HepG2 (cell line): Measurements from ENCODE around the gene ERCC2. TPM values are rescaled to one million over a fixed set of nuclear protein-coding genes. Genes with fewer than 3 reads are reported as not detected.

Experiments
- ADNP ChIP-seq: sonication (generic); formaldehyde crosslinking; IDR thresholded peaks from 2 replicates; pipeline ENCODE4 v1.4.0; 2020; ENCODE audit warnings: missing genetic modification reagents
- FOSL1 ChIP-seq: sonication (generic); formaldehyde crosslinking; IDR thresholded peaks from 2 replicates; pipeline ENCODE4 v1.9.0; 2021; ENCODE audit warnings: missing genetic modification reagents, borderline replicate concordance
- GABPB1 ChIP-seq: IDR thresholded peaks from 2 replicates; pipeline ENCODE4 v1.6.1; 2016; ENCODE audit warnings: mild to moderate bottlenecking, missing genetic modification reagents, moderate library complexity, missing compliant biosample characterization
- HES4 ChIP-seq: sonication (generic); formaldehyde crosslinking; IDR thresholded peaks from 2 replicates; pipeline ENCODE4 v1.9.0; 2021; ENCODE audit warnings: mild to moderate bottlenecking, missing genetic modification reagents, borderline replicate concordance
- KDM5B ChIP-seq: sonication (generic); formaldehyde crosslinking; IDR thresholded peaks from 2 replicates; pipeline ENCODE4 v1.4.0; 2020; ENCODE audit warnings: missing genetic modification reagents, mild to moderate bottlenecking, borderline replicate concordance
- KLF13 ChIP-seq: sonication (generic); formaldehyde crosslinking; IDR thresholded peaks from 2 replicates; pipeline ENCODE4 v1.4.0; 2020; ENCODE audit warnings: mild to moderate bottlenecking, missing genetic modification reagents
- NCOA2 ChIP-seq: sonication (generic); formaldehyde crosslinking; IDR thresholded peaks from 2 replicates; pipeline ENCODE4 v1.8.0; 2022; ENCODE audit warnings: inconsistent platforms
- PRMT3 ChIP-seq: sonication (generic); formaldehyde crosslinking; IDR thresholded peaks from 2 replicates; pipeline ENCODE4 v1.8.1; 2022; ENCODE audit warnings: low read depth, mild to moderate bottlenecking, moderate library complexity, missing genetic modification reagents, borderline replicate concordance
- TERF1 ChIP-seq: sonication (generic); formaldehyde crosslinking; IDR thresholded peaks from 2 replicates; pipeline ENCODE4 v1.8.0; 2022; ENCODE audit warnings: mild to moderate bottlenecking, missing genetic modification reagents, moderate library complexity
- ZNF263 ChIP-seq: sonication (generic); formaldehyde crosslinking; IDR thresholded peaks from 2 replicates; pipeline ENCODE4 v1.4.0; 2020; ENCODE audit warnings: missing genetic modification reagents
- ZNF503 ChIP-seq: sonication (generic); formaldehyde crosslinking; IDR thresholded peaks from 2 replicates; pipeline ENCODE4 v1.4.0; 2020; ENCODE audit warnings: missing genetic modification reagents
- ZNF598 ChIP-seq: sonication (generic); formaldehyde crosslinking; IDR thresholded peaks from 2 replicates; pipeline ENCODE4 v1.5.1; 2020; ENCODE audit warnings: mild to moderate bottlenecking, missing genetic modification reagents, borderline replicate concordance
- ZNF703 ChIP-seq: sonication (generic); formaldehyde crosslinking; IDR thresholded peaks from 2 replicates; pipeline ENCODE4 v1.5.1; 2020; ENCODE audit warnings: missing genetic modification reagents, mild to moderate bottlenecking, moderate library complexity, borderline replicate concordance
- ZNF777 ChIP-seq: sonication (generic); formaldehyde crosslinking; IDR thresholded peaks from 2 replicates; pipeline ENCODE4 v1.4.0; 2020; ENCODE audit warnings: missing genetic modification reagents
- ZNF816 ChIP-seq: sonication (generic); formaldehyde crosslinking; IDR thresholded peaks from 2 replicates; pipeline ENCODE4 v1.8.0; 2022; ENCODE audit warnings: missing genetic modification reagents, mild to moderate bottlenecking, borderline replicate concordance
- ZSCAN12 ChIP-seq: sonication (generic); formaldehyde crosslinking; IDR thresholded peaks from 2 replicates; pipeline ENCODE4 v1.9.0; 2021; ENCODE audit warnings: mild to moderate bottlenecking, missing genetic modification reagents
- polyA plus RNA-seq, 8 experiments: library from polyadenylated mRNA; depleted of rRNA in 3 of 8; stranded (reverse) in 7 of 8; unstranded in 1 of 8; fragments of >200 nt; fragmentation: Illumina TruSeq in 4 of 8; extraction: Trizol in 4 of 8; gene quantifications; 2 replicates each; pipeline versions ENCODE4 v1.2.1 to v1.2.3, GENCODE V29; 2011 to 2016; ENCODE audit warnings: low read depth in 4 of 8, missing spikeins in 1 of 8, mixed read lengths in 1 of 8; ENCODE audit not compliant: insufficient read depth in 1 of 8
- total RNA-seq, 5 experiments: library from RNA; depleted of rRNA; stranded (reverse); fragments of >200 nt; fragmentation: Illumina TruSeq; extraction: Trizol; gene quantifications; 2 replicates each; pipeline ENCODE4 v1.2.3, GENCODE V29; 2016; ENCODE audit warnings: low read depth in 1 of 5
- TF ChIP-seq, protein P1 (sequence below): sonication (generic); formaldehyde crosslinking; IDR thresholded peaks from 2 replicates; pipeline ENCODE4 v1.4.0; 2020; ENCODE audit warnings: missing genetic modification reagents, borderline replicate concordance
- TF ChIP-seq, protein P2 (sequence below): sonication (generic); formaldehyde crosslinking; IDR thresholded peaks from 2 replicates; pipeline ENCODE4 v1.8.1; 2023; ENCODE audit warnings: mild to moderate bottlenecking, moderate library complexity, missing genetic modification reagents
- TF ChIP-seq, protein P3 (sequence below): fragments of 450-650 bp; IDR thresholded peaks from 2 replicates; pipeline ENCODE4 v1.6.1; 2017

The ERCC2 gene
- total and polyA plus RNA-seq, 2 of the 13 experiments (the other 11 are each of a cell fraction or from before 2014, with no cell fraction given): 25.4 to 49.2 TPM

DNA sequence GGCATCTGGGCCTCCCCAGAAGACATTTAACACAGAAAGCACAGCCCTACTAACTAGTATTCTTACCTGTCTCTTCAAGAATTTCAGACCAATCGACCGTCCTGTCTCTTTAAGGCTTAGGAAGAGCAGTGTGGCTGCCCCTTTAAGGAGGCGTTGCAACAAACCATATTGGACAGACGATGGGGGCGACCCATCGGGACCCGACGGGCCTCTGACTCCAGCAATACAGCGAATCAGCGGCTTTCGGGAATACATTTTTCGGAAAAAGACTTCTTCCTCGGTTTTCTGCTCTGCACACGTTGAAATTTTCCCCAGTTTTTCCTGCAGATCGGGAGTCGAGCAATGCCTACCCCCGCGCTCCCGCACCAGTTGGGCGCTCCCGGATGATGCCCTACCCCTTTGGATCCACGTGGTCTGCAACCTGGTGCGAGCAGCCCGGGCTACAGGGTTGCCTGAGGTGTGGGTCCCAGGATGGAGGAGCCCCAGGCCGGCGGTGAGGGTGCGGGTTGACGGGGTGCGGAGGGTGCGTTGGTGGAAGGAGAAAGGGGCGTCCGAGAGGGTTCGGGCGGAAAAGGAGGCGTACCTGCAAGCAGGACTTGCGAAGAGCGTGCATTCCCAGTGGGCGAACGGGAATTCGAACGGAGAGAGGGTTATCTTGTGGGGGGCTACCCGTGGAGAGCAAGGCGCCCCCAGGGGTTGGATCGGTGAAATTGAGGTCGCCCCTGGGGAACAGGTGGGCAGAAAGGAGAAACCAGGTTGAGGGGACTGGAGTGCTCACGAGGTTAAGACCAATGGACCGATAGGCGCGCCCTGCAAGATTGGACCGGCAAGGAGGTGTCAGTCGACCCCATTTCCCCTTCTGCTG lies 36.1 kb upstream of the ERCC2 start, which contains the start of gene POLR1G (continued):
- TF ChIP-seq, protein P1, sequence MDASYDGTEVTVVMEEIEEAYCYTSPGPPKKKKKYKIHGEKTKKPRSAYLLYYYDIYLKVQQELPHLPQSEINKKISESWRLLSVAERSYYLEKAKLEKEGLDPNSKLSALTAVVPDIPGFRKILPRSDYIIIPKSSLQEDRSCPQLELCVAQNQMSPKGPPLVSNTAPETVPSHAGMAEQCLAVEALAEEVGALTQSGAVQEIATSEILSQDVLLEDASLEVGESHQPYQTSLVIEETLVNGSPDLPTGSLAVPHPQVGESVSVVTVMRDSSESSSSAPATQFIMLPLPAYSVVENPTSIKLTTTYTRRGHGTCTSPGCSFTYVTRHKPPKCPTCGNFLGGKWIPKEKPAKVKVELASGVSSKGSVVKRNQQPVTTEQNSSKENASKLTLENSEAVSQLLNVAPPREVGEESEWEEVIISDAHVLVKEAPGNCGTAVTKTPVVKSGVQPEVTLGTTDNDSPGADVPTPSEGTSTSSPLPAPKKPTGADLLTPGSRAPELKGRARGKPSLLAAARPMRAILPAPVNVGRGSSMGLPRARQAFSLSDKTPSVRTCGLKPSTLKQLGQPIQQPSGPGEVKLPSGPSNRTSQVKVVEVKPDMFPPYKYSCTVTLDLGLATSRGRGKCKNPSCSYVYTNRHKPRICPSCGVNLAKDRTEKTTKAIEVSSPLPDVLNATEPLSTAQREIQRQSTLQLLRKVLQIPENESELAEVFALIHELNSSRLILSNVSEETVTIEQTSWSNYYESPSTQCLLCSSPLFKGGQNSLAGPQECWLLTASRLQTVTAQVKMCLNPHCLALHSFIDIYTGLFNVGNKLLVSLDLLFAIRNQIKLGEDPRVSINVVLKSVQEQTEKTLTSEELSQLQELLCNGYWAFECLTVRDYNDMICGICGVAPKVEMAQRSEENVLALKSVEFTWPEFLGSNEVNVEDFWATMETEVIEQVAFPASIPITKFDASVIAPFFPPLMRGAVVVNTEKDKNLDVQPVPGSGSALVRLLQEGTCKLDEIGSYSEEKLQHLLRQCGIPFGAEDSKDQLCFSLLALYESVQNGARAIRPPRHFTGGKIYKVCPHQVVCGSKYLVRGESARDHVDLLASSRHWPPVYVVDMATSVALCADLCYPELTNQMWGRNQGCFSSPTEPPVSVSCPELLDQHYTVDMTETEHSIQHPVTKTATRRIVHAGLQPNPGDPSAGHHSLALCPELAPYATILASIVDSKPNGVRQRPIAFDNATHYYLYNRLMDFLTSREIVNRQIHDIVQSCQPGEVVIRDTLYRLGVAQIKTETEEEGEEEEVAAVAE (CRISPR knock-in tag): peak; percentile 41; the same call in 1 of the 2 replicates
- no peak for TF ChIP-seq TERF1
- TF ChIP-seq ZNF816 (CRISPR knock-in tag): no peak; the same call in 1 of the 2 replicates
- TF ChIP-seq PRMT3: no peak
- peak; percentile 84 for TF ChIP-seq GABPB1
- TF ChIP-seq ZNF777 (CRISPR knock-in tag): no peak
- TF ChIP-seq NCOA2: no peak
- TF ChIP-seq, protein P2, sequence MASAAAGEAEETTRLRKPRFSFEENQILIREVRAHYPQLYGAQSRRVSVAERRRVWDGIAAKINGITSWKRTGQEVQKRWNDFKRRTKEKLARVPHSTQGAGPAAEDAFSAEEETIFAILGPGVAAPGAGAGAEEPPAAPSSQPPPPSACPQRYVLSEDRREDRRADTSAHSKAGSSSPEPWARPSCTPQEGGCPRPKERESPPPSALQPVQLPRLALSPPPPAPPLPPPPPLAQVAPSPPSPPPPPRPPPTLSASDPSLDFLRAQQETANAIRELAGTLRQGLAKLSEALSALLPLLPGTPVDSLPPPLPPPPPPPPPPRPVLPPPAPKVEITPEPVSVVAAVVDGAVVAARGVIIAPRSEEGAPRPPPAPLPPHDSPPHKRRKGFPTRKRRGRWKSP (CRISPR knock-in tag): 0 out of 2 replicates have a peak, but pooled peaks have one; percentile 33
- TF ChIP-seq, protein P3, sequence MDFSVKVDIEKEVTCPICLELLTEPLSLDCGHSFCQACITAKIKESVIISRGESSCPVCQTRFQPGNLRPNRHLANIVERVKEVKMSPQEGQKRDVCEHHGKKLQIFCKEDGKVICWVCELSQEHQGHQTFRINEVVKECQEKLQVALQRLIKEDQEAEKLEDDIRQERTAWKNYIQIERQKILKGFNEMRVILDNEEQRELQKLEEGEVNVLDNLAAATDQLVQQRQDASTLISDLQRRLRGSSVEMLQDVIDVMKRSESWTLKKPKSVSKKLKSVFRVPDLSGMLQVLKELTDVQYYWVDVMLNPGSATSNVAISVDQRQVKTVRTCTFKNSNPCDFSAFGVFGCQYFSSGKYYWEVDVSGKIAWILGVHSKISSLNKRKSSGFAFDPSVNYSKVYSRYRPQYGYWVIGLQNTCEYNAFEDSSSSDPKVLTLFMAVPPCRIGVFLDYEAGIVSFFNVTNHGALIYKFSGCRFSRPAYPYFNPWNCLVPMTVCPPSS: no peak
- TF ChIP-seq ZNF598 (CRISPR knock-in tag): 0 out of 2 replicates have a peak, but pooled peaks have one; percentile 6
- no peak for TF ChIP-seq HES4 (CRISPR knock-in tag)
- no peak for TF ChIP-seq ZSCAN12 (CRISPR knock-in tag)
- TF ChIP-seq FOSL1 (CRISPR knock-in tag): no peak
- no peak for TF ChIP-seq KLF13 (CRISPR knock-in tag)
- no peak for TF ChIP-seq ADNP (CRISPR knock-in tag)
- no peak for TF ChIP-seq ZNF703 (CRISPR knock-in tag)
- peak; percentile 39; the same call in 1 of the 2 replicates for TF ChIP-seq ZNF263 (CRISPR knock-in tag)
- peak; percentile 70 for TF ChIP-seq KDM5B (CRISPR knock-in tag)
- no peak for TF ChIP-seq ZNF503 (CRISPR knock-in tag)
